ENCODE results near the gene FERMT2.
"Not testable (repeated sequence)": the region's sequence is repeated elsewhere in the genome, so short reads cannot be mapped to it uniquely, and the experiment has no call there.

Gene FERMT2

DNA sequence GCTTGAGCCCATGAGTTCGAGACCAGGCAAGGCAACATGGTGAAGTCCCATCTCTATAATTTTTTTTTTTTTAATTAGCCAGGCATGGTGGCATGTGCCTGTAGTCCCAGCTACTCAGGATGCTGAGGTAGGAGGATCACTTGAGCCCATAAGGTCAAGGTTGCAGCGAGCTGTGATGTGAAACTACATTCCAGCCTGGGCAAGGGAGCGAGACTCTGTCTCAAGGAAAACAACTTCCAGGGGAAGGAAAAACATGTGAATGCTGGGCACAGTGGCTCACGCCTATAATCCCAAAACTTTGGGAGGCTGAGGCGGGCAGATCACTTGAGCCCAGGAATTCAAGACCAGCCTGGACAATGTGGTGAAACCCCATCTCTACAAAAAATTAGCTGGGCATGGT, 30.4 kb downstream of the FERMT2 start:
- H3K9me3 ChIP-seq (ENCODE audit: insufficient read depth, low read depth, low read length); H3K4me3 ChIP-seq (ENCODE audit: low read length); H3K27ac ChIP-seq (ENCODE audit: low read depth, low read length); H3K9ac ChIP-seq (ENCODE audit: low read depth, low read length); H3K27me3 ChIP-seq (ENCODE audit: insufficient read depth, low read length): not testable (repeated sequence)
- H3K36me3 ChIP-seq (ENCODE audit: insufficient read depth, low read length) = peaks cover 40% of the 10 kb centered on the region
- 95% methylated on average over 5 of the region's 5 CpGs for WGBS
- H3K4me1 ChIP-seq (ENCODE audit: insufficient read depth, low read length) = peaks cover 28% of the 10 kb centered on the region

DNA sequence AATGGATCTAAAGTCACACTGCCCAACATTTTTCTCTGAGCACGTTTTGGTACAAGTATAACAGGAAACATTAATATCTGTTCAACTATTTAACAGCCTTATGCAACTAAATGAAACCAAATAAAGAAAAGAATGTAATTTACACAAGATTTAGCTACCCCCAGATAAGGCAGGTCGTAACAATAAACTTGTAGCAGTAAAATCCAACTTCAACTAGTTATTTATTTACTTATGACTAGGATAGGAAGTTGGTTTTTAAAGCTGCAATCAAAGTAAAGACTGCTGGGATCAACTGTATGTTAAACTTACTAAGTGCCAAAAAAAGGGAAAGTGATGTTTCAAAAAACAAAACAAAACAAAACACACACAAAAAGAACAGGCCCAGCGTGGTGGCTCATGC, 30.9 kb downstream of the FERMT2 start:
- 96% methylated on average over 2 of the region's 3 CpGs for WGBS
- Histone ChIP-seq H3K36me3 (ENCODE audit: insufficient read depth, low read length) (peaks cover 45% of the 10 kb centered on the region), H3K27me3 (ENCODE audit: insufficient read depth, low read length) (no peaks in the 10 kb centered on the region), H3K27ac (ENCODE audit: low read depth, low read length) (no peak overlapping the region), H3K9ac (ENCODE audit: low read depth, low read length) (no peak overlapping the region), H3K9me3 (ENCODE audit: insufficient read depth, low read depth, low read length) (no peaks in the 10 kb centered on the region), H3K4me3 (ENCODE audit: low read length) (no peak overlapping the region), H3K4me1 (ENCODE audit: insufficient read depth, low read length) (peaks cover 28% of the 10 kb centered on the region)

DNA sequence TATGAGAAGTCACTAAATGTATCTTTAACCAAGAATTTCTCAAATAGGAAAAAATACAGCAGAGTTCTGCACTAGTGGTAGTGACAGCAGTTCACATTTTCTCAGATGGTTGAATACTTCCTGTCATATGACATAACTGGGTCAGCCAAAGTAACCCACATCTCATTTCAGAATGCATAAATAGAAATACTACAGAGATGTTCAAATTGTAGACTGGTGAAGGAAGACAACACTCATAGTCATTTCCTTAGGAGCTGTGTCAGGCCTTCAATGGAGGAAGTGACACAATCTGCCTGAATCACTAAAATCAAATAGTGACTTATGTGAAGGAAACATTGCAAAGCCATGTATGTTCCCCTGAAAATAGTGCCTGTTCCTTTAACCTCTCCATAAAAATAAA, 32.4 kb downstream of the FERMT2 start:
- Histone ChIP-seq H3K4me3 (ENCODE audit: low read length) (no peak overlapping the region), H3K9me3 (ENCODE audit: insufficient read depth, low read depth, low read length) (no peaks in the 10 kb centered on the region), H3K9ac (ENCODE audit: low read depth, low read length) (no peak overlapping the region), H3K36me3 (ENCODE audit: insufficient read depth, low read length) (peaks cover 47% of the 10 kb centered on the region), H3K27ac (ENCODE audit: low read depth, low read length) (no peak overlapping the region), H3K27me3 (ENCODE audit: insufficient read depth, low read length) (no peaks in the 10 kb centered on the region), H3K4me1 (ENCODE audit: insufficient read depth, low read length) (peaks cover 14% of the 10 kb centered on the region)

DNA sequence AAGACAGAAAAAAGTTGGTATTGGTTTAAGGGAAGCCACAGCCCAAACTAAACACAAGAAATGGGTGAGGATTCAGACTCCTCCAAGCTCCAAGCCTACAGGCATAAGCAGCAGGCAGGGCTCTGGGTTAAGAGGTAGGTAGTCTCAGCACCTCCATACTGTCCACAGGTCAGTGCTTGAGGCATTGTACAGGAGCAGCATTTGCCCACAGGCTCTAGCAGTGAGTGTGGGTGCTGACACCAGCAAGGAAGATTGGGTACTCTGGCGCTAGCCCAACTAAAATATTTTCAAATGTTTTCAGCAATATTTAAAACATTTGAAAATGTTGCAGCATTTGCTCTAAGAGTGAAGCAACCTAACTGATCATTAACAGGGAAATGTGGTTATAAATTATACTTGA, 33.1 kb downstream of the FERMT2 start:
- Histone ChIP-seq H3K9ac (ENCODE audit: low read depth, low read length) (no peak overlapping the region), H3K4me3 (ENCODE audit: low read length) (no peak overlapping the region), H3K4me1 (ENCODE audit: insufficient read depth, low read length) (peaks cover 8% of the 10 kb centered on the region; the same call in 1 of the 2 replicates), H3K36me3 (ENCODE audit: insufficient read depth, low read length) (peaks cover 55% of the 10 kb centered on the region), H3K27me3 (ENCODE audit: insufficient read depth, low read length) (no peaks in the 10 kb centered on the region), H3K9me3 (ENCODE audit: insufficient read depth, low read depth, low read length) (no peaks in the 10 kb centered on the region), H3K27ac (ENCODE audit: low read depth, low read length) (no peak overlapping the region)
- no CpG with 5 or more reads among the region's 1 CpG for WGBS

DNA sequence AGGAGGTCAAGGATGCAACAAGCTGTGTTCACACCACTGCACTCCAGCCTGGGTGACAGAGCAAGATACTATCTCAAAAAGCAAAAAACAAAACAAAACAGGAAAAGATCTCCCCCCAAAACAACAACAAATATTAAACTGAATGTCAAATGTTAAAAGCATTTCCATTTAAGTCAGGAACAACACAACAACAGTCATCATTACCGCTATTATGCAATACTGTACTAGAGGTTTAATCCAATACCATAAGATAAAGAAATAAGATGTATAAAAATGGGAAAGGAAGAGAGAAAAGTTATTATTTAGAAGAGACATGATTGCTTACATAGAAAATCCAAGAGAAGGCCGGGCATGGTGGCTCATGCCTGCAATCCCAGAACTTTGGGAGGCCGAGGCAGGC, 36.6 kb downstream of the FERMT2 start:
- no peak overlapping the region for H3K9ac ChIP-seq (ENCODE audit: low read depth, low read length)
- no peak overlapping the region for H3K27ac ChIP-seq (ENCODE audit: low read depth, low read length)
- peaks cover 60% of the 10 kb centered on the region for H3K36me3 ChIP-seq (ENCODE audit: insufficient read depth, low read length)
- H3K4me3 ChIP-seq (ENCODE audit: low read length) = no peak overlapping the region
- H3K9me3 ChIP-seq (ENCODE audit: insufficient read depth, low read depth, low read length) = no peaks in the 10 kb centered on the region
- H3K27me3 ChIP-seq (ENCODE audit: insufficient read depth, low read length) = no peaks in the 10 kb centered on the region
- 97% methylated on average over 3 of the region's 3 CpGs for WGBS
- no peaks in the 10 kb centered on the region for H3K4me1 ChIP-seq (ENCODE audit: insufficient read depth, low read length)

DNA sequence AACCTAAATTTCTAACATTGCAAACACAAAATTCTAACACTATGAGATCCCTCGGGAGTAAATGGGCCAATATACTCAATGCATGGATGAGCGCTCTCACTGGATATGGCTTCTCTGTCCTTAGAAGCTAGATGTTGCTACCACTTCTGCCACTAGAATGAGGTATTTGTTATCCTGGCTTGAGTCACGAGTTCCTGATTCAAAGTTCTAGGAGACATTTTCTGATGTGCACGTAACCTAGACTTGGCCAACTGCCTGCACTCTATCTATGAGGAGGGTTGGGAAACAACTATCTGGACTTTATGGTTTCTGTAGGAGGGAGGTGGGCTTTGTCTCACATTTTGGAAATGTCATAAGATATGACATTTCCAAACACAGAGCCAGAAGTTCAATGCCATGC, 37.6 kb downstream of the FERMT2 start:
- H3K27me3 ChIP-seq (ENCODE audit: insufficient read depth, low read length) = no peaks in the 10 kb centered on the region
- WGBS = 72% methylated on average over 4 of the region's 4 CpGs
- no peak overlapping the region for H3K4me3 ChIP-seq (ENCODE audit: low read length)
- H3K36me3 ChIP-seq (ENCODE audit: insufficient read depth, low read length) = peaks cover 57% of the 10 kb centered on the region
- no peaks in the 10 kb centered on the region for H3K4me1 ChIP-seq (ENCODE audit: insufficient read depth, low read length)
- no peaks in the 10 kb centered on the region for H3K9me3 ChIP-seq (ENCODE audit: insufficient read depth, low read depth, low read length)
- H3K27ac ChIP-seq (ENCODE audit: low read depth, low read length) = no peak overlapping the region
- no peak overlapping the region for H3K9ac ChIP-seq (ENCODE audit: low read depth, low read length)

DNA sequence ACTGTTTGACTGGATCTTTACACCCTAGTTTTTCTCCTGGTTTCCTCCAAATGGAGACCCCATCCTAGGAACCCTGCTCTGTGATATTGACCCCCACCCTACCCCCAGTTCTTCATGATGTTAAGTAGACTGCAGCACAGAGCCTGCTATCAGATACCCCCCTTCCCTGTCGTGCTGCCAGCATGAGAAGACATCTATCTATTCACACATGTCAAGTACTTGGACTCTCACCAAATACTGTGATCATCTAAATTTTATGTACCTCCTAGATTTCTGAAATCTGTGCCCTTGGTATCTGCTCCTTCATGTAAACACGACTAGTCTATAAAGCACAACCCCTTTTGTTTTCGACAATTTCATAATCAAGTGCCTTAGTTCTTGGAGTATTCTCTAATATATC, 38.9 kb downstream of the FERMT2 start:
- Histone ChIP-seq H3K27me3 (ENCODE audit: insufficient read depth, low read length) (no peaks in the 10 kb centered on the region), H3K36me3 (ENCODE audit: insufficient read depth, low read length) (peaks cover 47% of the 10 kb centered on the region), H3K4me1 (ENCODE audit: insufficient read depth, low read length) (no peaks in the 10 kb centered on the region; the same call in 1 of the 2 replicates), H3K9me3 (ENCODE audit: insufficient read depth, low read depth, low read length) (no peaks in the 10 kb centered on the region), H3K27ac (ENCODE audit: low read depth, low read length) (no peak overlapping the region), H3K4me3 (ENCODE audit: low read length) (no peak overlapping the region), H3K9ac (ENCODE audit: low read depth, low read length) (no peak overlapping the region)
- 92% methylated on average over 3 of the region's 3 CpGs for WGBS

DNA sequence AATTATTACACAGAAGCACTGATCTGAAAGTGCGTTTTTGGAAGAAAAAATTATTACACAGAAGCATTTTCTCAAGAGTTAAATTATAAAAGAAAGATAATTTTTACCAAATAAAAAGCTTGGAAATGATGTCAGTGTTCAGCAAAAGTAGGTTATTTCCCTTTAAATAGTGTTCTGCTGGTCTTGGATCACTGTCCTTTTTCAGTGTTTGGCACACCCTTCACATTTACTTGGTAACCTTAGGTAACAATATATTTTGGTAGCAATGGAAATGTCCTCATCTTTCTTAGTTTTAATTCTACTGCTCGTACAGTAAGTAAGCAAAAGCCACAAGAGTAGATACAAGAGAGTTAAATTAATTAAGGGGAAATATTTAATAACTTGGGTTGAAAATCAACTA, 40.3 kb downstream of the FERMT2 start:
- no peaks in the 10 kb centered on the region for H3K9me3 ChIP-seq (ENCODE audit: insufficient read depth, low read depth, low read length)
- H3K27ac ChIP-seq (ENCODE audit: low read depth, low read length) = no peak overlapping the region
- WGBS = 100% methylated on average over 1 of the region's 2 CpGs

DNA sequence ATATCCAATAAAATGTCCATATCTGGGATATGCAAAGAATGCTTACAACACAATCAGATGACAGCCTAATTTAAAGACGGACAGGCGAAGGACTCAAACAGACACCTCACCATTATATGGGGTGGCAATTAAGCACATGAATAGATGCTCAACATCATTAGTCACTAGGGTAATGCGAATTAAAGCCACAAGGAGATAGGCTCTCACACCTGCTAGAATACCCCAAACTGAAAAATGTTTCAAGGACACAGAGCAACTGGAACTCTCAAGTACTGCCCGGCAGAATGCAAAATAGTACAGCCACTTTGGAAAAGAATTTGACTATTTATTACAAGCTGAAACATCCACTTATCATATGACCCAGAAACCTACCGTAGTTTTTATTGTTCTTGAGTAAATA, 42.9 kb downstream of the FERMT2 start:
- no peak overlapping the region for H3K9ac ChIP-seq (ENCODE audit: low read depth, low read length)
- H3K27ac ChIP-seq (ENCODE audit: low read depth, low read length) = no peak overlapping the region
- H3K9me3 ChIP-seq (ENCODE audit: insufficient read depth, low read depth, low read length) = no peaks in the 10 kb centered on the region
- peaks cover 22% of the 10 kb centered on the region for H3K36me3 ChIP-seq (ENCODE audit: insufficient read depth, low read length)
- H3K4me3 ChIP-seq (ENCODE audit: low read length) = no peak overlapping the region
- no peaks in the 10 kb centered on the region; the same call in none of the 2 replicates for H3K4me1 ChIP-seq (ENCODE audit: insufficient read depth, low read length)
- no peaks in the 10 kb centered on the region for H3K27me3 ChIP-seq (ENCODE audit: insufficient read depth, low read length)
- WGBS = 94% methylated on average over 4 of the region's 5 CpGs

More for the DNA sequence above, 40.3 kb downstream of the FERMT2 start:
- Histone ChIP-seq H3K4me3 (ENCODE audit: low read length) (no peak overlapping the region), H3K36me3 (ENCODE audit: insufficient read depth, low read length) (peaks cover 36% of the 10 kb centered on the region), H3K4me1 (ENCODE audit: insufficient read depth, low read length) (no peaks in the 10 kb centered on the region; the same call in none of the 2 replicates), H3K27me3 (ENCODE audit: insufficient read depth, low read length) (no peaks in the 10 kb centered on the region), H3K9ac (ENCODE audit: low read depth, low read length) (no peak overlapping the region)

DNA sequence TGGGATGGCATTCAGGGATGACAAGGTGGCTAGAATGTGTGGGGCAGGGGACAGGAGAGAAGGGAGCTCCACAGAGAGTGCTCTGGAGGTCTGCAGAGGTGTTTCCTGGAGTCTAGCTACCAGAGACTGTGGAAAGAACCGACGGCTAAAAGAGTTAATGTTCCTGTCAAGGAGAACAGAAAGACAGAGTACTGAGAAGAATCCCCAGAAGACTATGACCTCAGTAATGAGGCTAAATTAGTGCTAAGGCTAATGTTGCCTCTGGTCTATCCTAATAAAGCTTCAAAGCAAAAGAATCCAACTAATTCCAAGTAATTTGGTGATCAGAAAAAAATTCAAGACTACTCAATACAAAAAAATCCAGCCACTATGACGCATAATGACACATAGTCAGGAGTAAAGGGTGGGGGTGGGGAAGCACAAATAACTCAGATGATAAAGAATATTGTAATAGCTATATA, 44.7 kb downstream of the FERMT2 start:
- Histone ChIP-seq H3K27me3 (ENCODE audit: insufficient read depth, low read length) (no peaks in the 10 kb centered on the region), H3K27ac (ENCODE audit: low read depth, low read length) (no peak overlapping the region), H3K9me3 (ENCODE audit: insufficient read depth, low read depth, low read length) (no peaks in the 10 kb centered on the region), H3K4me3 (ENCODE audit: low read length) (no peak overlapping the region), H3K36me3 (ENCODE audit: insufficient read depth, low read length) (peaks cover 24% of the 10 kb centered on the region), H3K9ac (ENCODE audit: low read depth, low read length) (no peak overlapping the region), H3K4me1 (ENCODE audit: insufficient read depth, low read length) (peaks cover 6% of the 10 kb centered on the region)
- WGBS = 79% methylated on average over 2 of the region's 3 CpGs

DNA sequence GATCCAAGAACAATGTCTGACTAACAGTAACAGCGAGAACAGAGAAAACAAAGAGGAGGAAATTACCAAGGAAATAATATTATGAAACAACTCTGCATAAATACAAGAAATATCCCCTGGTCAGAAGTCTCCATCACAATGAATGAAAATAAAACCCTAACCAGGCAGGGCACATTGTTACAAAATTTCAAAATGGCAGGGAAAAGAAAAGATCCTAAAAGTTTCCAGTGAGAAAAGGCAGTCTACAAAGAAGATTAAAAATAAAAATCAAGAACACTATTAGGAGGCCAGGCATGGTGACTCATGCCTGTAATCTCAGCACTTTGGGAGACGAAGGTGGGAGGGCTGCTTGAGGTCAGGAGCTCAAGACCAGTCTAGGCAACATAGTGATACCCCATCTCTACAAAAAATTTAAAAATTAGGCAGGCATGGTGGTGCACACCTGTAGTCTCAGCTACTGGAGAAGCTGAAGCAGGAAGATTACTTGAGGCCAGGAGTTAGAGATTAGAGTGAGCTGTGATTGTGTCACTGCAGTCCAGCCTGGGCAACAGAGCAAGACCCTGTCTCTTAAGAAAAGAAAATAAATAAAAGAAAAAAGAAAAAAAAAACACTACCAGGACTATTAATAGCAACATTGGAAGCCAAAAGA, 47.8 kb downstream of the FERMT2 start:
- Histone ChIP-seq H3K9ac (ENCODE audit: low read depth, low read length) (no peak overlapping the region), H3K27me3 (ENCODE audit: insufficient read depth, low read length) (no peaks in the 10 kb centered on the region), H3K36me3 (ENCODE audit: insufficient read depth, low read length) (peaks cover 18% of the 10 kb centered on the region), H3K9me3 (ENCODE audit: insufficient read depth, low read depth, low read length) (no peaks in the 10 kb centered on the region), H3K4me1 (ENCODE audit: insufficient read depth, low read length) (peaks cover 13% of the 10 kb centered on the region), H3K4me3 (ENCODE audit: low read length) (no peak overlapping the region), H3K27ac (ENCODE audit: low read depth, low read length) (no peak overlapping the region)
- WGBS = 97% methylated on average over 2 of the region's 2 CpGs
